D721Med (cell line): ENCODE measurements around the gene PSRC1.

ENCODE experiments used
- DNase-seq: peaks from one replicate; pipeline ENCODE4 v3.0.0; 2011; ENCODE audit warnings: low spot score; ENCODE audit not compliant: insufficient read length
- FAIRE-seq: peaks from 2 replicates; lab custom pipeline; 2011; peaks lifted over from hg19 to GRCh38; lab: Jason Lieb, UNC
- TF ChIP-seq, protein P1 (sequence below): IDR thresholded peaks from 2 replicates; pipeline ENCODE4 v1.5.1; 2012; ENCODE audit warnings: mild to moderate bottlenecking, control low read depth; ENCODE audit not compliant: insufficient read depth; ENCODE audit errors: missing control alignments

PSRC1 gene

DNA sequence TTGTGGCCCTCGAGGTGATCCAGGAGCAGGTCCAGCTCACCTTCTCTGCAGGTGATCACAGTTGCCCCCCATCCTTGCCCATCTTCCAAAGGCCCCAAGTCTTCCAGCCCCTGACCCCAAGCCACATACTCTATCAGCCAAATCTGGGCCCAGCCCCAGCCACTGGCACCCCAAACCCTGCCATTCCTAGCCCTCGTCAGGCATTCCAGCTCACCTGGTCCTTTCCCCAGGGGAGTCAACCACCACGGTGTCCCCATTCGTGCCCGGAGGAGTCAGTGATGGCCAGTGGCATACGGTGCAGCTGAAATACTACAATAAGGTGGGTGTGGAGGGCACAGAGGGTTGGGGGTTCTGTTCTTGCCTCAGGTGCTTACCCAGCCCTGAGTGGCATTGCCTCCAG lies 21.4 kb downstream of the PSRC1 start:
- TF ChIP-seq, protein P1, sequence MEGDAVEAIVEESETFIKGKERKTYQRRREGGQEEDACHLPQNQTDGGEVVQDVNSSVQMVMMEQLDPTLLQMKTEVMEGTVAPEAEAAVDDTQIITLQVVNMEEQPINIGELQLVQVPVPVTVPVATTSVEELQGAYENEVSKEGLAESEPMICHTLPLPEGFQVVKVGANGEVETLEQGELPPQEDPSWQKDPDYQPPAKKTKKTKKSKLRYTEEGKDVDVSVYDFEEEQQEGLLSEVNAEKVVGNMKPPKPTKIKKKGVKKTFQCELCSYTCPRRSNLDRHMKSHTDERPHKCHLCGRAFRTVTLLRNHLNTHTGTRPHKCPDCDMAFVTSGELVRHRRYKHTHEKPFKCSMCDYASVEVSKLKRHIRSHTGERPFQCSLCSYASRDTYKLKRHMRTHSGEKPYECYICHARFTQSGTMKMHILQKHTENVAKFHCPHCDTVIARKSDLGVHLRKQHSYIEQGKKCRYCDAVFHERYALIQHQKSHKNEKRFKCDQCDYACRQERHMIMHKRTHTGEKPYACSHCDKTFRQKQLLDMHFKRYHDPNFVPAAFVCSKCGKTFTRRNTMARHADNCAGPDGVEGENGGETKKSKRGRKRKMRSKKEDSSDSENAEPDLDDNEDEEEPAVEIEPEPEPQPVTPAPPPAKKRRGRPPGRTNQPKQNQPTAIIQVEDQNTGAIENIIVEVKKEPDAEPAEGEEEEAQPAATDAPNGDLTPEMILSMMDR: no peak
- no peak for DNase-seq
- no peak for FAIRE-seq

DNA sequence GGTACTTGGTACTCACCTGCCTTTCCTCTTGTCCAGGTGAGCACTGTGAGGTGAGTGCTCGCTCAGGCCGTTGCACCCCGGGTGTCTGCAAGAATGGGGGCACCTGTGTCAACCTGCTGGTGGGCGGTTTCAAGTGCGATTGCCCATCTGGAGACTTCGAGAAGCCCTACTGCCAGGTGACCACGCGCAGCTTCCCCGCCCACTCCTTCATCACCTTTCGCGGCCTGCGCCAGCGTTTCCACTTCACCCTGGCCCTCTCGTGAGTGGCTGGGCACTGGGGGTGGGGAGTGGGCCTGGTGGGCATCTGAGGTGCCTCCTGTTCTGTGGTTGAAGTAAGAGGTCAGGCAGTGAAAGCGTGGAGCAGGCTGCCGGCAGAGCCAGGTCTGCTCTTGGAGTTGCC lies 21.9 kb downstream of the PSRC1 start:
- FAIRE-seq (no peak), DNase-seq (no peak)
- TF ChIP-seq, protein P1: no peak

DNA sequence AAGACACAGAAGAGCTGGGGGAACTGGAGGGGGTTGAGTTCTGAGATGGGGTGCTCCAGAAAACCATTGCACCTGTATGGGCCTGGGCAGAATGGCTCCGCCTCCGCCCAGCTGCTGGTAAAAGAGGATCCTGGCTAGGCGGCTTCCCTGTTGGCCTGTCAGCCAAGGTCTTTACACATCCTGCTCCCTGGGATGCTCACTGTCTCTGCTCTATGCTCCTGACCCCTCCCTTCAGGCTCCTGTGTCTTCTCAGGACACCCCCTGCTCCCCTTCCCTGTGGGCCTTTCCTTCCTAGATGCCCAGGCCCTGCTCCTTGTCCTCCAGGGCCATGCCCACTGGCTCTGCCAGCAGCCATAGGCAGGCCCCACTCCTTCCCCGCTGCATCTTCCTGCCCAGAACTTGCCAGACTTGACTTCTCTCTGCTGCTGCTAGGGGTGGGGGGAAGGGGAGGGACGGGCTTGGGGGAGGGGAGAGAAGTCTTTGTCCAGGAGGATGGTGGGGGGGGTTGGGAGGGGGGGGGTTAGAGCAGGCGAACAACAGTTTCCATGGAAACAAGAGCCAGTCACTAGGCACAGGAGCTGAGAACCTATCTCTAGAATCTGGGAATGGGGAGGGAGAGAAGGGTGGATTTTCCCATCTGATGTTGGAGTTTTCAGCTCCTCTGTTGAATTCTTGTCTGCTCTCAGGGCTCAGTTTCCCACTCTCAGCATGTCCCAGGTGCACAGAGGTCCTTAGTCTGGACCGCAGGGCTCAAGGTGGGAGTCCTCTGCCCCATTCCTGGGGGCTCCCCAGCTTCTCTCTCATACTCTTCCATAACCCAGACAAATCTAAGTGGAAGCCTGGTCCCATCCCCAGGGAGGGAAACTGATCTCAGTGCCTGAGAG lies 23.0 kb downstream of the PSRC1 start:
- TF ChIP-seq, protein P1: no peak
- no peak for DNase-seq
- FAIRE-seq: no peak

DNA sequence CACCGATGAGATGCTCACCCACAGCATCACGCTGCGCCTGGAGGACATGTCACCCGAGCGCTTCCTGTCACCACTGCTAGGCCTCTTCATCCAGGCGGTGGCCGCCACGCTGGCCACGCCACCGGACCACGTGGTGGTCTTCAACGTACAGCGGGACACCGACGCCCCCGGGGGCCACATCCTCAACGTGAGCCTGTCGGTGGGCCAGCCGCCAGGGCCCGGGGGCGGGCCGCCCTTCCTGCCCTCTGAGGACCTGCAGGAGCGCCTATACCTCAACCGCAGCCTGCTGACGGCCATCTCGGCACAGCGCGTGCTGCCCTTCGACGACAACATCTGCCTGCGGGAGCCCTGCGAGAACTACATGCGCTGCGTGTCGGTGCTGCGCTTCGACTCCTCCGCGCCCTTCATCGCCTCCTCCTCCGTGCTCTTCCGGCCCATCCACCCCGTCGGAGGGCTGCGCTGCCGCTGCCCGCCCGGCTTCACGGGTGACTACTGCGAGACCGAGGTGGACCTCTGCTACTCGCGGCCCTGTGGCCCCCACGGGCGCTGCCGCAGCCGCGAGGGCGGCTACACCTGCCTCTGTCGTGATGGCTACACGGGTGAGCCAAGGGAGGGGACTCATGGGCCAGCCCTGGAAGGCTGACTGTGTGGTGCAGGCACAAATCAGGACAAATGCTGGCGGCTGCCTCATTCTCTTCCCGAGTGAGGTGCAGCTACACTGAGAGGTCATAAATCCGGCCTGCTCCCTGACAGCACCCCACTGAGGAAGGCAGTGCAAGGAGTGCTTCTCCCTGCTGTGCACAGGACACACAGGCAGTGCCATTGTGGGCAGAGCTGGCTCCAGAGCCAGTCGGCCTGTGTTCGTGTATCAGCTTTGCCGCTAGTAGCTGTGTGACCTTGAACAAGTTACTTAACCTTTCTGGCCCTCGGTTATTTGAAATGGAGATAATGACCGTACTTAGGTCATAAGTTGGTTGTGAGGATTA lies 24.2 kb downstream of the PSRC1 start:
- DNase-seq (no peak), FAIRE-seq (no peak)

DNA sequence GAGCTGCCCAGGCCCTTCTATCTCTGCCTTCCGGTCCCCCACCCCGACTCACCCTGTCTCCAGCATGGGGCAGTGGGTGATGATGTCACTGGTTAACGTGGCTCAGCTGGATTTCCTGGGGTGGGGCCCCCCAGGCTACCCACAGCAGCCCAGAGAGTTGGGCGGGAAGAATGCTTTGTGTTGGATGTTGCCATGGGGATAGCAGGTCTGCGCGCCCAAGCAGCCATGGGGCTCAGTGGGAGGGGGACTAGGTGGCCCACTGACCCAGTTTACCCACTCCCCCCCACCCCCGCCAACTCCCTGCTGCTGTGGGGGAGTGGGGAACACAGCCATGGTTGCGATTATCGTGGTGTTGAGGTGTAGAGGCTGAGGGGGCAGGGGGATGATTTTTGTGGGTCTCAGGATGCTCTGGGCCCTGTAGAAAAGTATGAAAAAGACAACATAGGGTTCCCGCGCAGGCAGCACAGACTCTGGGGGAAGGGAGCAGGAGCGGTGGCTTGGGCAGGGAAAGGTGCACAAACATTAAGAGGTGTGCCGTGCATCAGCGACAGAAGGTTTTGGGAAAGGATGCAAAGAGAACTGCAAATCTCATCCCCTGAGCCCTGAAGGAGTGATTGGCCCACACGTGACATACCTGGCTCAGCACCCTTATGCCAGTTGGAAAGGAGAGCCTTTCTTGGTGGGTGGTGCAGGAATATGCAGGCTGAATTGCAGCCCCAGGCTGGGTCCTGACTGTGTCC lies 25.1 kb downstream of the PSRC1 start:
- TF ChIP-seq, protein P1: no peak
- DNase-seq (no peak), FAIRE-seq (no peak)

More for the DNA sequence above, 24.2 kb downstream of the PSRC1 start:
- TF ChIP-seq, protein P1: no peak

DNA sequence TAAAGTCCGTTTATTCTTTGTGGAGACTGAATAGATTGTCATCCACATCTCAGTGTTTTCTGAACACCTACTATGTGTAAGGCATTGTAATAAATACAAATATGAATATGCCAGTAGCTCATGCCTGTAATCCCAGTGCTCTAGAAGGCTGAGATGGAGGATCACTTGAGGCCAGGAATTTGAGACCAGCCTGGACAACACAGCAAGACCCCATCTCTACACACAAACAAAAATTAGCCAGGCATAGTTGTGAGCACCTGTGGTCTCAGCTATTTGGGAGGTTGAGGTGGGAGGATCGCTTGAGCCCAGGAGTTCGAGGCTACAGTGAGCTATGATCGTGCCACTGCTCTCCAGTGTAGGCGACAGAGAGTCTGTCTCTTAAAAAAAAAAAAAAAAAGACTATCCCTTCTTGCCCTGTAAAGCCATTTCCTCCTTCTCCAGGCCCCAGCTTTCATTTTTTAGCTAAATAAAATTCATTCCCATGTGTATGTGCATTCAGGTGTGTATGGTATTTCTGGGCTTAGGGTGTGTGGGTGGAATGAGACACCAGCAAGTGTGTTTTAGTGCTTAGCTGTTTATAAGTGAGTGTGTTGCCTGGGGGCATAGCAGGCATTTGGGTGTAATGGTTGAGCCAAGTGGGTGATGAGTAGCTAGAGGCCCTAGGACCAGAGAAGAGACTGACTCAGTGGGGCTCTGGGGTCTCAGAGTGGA lies 25.8 kb downstream of the PSRC1 start:
- TF ChIP-seq, protein P1: no peak
- DNase-seq (no peak), FAIRE-seq (no peak)
